GM21619 (cell line): ENCODE data around the gene FAXDC2.

Source experiments
- ATAC-seq: cut with Tn5 transposase; IDR thresholded peaks from one replicate; pipeline ENCODE4 v1.9.1; 2021; ENCODE audit not compliant: unreplicated experiment

The FAXDC2 gene, protein sequence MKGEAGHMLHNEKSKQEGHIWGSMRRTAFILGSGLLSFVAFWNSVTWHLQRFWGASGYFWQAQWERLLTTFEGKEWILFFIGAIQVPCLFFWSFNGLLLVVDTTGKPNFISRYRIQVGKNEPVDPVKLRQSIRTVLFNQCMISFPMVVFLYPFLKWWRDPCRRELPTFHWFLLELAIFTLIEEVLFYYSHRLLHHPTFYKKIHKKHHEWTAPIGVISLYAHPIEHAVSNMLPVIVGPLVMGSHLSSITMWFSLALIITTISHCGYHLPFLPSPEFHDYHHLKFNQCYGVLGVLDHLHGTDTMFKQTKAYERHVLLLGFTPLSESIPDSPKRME

DNA sequence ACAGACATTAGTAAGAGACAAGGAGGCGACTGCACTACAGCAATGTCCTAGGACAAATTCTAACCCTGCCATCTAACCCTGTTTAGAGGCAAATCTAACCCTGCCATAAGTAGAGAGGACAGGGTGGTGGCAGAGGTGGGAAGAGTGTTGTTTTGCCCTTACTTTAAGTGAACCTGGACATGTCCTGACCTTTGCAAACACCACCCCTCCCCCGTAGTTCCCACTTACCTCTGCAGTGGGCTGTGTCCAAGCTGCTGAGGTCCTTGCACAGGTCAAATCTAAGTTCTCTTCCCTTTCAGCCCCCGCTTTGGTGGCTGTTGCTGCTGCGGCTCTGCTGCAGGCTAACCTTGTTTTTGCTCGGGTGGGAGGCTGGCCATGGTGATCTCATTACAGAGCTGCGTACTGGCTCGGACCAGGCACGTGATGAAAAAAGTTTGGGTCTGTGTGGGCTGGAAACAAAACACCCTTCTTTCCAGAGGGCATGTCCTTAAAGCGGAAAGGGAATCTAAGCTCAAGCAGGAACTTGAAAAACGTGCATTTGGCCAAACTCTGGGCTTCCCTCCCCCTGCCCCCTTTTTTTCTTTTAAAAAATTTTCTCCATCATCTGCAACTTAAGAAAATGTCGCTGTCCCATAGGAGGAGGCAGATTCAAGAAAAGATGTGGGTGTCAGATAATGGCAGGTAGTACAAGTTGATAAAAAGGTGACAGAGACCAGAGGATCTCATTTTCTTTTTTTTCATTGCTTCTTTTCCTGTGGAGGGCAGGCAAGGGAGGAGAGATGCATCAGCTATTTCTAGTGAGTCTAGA is at the start of gene FAXDC2:
TSS of gene FAXDC2 (minus strand) at position 349 of the 808 bp plus-strand sequence. CDS start 12,425 bp downstream, outside the sequence.
- ATAC-seq = no peak

DNA sequence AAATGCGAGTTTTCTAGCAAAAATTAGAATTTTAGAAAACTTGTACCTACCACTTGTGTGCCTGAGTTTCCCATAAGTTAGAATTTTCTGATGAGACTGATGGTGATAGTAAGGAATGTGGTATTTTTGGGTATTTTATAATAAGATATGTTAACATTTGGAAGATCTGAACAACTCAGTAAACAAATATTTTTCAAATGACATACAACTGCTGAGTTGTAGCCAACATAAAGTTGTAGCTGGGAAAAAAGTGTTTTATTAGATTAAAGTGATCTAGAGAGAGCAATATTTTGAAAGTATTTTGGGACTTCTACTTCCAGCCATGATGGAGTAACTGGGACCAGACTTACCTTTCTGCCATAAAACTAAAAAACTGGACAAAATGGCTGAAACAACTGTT is 49.7 kb upstream of the FAXDC2 start:
- ATAC-seq = no peak

DNA sequence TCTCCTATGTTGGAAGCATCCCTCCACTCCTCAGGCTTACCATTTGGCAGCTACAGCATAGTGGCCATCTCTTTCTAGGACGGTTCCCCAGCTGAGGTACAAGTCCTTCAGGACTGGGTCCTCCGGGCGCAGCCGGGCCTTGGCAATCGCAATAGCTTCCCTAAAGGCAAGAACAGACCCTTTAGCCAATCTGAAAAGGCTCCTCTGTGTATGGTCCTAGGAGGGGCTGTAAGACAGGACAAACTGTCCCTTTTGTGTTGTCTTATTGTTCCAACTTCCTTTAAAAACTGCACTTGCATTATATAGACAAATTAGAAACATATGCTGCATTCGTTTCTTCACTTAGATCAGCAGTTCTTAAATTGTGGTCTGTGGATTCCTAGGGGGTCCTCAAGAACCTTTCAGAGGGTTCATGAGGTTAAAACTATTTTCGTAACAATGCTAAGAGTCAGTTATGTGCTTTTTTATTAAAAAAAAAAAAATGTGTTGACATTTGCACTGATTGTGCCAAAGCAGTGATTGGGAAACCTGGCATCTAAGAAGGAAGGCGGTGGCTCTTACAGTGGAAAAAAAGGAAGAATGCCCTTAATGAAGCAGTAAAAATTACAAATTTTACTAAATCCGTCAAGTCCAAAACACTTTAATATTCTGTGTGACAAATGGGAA is 48.9 kb upstream of the FAXDC2 start:
- ATAC-seq = no peak

DNA sequence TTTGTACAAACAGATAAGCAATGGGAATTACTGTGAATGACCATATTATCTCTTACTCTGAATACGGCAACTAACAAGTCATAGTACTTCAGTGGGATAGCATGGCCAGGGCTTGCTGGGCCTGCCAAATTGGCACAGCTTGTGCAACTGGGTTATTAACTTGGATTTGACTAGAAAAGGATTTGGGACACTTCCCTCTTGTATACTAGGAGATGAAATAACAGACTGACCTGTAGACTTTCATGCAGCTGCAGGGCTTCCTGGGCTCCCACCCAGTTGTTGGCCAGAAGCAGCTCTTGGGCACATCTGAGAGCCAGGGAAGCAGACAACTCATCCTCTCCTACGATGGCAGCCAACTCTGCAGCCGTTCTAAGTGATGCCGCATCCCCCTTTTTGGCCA is 47.8 kb upstream of the FAXDC2 start:
- ATAC-seq = no peak

DNA sequence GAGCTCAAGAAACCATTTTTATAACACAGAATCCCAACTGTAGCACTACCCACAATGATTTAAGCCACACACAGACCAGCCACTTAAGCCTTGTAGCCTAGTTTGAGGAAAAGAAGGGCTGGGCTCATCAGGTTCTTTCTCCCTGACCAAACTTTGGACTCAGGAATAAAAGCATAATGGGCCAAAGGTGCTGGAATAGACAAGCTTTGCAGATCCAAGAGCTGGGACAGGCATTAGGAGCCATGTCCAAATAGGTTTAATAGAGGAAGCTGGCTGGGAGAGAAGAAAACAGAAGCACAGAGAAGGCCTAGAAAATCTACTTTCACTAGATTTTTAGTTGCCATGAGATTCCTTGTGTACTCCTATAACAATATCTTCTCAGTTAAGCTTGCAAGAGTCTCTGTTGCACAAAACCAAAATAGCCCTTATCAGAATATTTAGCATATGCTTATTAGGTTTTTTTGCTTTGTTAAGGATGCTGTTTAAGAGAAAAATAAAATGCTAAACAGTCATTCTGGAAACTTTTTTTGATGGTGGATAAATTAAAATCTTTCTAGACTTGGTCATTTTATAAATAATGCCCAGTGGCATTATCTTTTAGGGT is 46.3 kb upstream of the FAXDC2 start:
- ATAC-seq = no peak

DNA sequence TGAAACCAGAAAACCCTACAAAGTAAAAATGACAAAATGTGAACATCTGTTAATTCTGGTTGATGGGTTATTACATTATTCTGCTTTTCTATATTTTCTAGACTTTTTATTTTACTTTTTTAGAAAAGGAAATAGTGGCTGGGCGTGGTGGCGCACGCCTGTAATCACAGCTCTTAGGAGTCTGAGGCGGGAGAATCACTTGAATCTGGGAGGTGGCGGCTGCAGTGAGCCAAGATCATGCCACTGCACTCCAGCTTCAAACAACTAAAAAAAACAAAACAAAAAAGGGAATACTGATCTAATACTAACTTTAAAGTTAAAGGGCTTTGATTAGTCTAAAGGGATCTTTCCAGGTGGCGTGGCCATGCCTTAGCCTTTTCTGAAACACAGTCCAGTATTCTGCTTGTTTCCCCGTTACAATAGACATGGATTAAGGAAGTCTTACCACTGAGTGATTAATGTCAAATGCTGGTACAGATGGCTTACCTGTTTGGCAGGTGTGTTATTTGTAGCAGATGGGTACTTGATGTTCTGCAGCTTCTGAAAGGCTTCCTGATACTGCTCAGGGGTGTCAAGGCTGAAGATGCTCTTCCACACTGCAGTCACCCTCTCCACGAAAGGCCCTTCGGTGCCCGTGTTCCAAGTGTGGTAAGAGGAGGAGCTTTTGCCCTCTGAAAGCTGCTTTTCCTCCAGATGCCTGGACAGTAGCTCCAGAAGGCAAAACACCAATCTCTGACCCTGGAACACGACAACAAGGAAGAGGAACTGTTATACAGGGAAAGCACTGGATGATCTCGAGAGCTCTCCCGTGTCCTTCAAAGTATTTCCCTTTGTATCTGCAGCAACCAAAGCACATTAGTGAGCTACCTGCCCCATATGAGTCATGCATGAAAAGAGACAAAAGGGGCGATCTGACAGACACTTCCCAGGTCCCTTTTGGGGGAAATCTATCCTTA is 45.5 kb upstream of the FAXDC2 start:
- no peak for ATAC-seq

DNA sequence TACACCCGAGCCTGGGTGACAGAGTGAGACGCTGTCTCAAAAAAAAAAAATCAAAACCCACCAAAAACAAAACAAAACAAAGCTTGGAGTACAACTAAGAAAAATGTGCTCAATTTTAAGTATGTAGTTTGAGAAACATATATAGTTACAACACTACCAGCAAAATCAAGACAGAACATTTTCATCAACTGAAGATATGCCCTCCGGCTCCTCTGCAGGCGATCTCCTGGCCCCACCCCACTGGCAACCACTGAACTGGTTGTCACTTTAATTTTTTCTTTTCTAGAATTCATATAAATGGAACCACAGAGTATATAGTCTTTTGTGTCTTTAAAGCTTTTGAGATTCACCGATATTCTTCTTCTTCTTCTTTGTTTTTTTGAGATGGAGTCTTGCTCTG is 43.0 kb upstream of the FAXDC2 start:
- ATAC-seq = no peak

DNA sequence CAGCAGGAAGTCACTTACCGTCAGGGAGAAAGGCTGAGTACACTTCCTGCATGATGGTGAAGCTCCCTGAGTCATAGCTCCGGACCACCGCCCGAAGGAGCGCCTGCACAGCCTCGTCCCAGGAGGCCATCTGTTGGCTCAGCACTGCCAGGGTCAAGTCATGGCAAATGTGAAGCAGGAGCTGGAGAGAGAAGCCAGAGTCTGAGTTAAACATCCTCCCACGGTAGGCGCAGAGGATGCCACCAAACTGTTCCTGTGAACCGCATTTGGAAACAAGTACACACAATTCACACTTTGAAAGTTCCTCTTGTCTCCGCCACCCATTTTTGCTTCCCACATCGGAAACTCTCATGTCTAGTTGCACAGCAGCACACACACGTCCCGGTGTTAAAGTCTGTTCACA is 42.0 kb upstream of the FAXDC2 start:
- no peak for ATAC-seq

DNA sequence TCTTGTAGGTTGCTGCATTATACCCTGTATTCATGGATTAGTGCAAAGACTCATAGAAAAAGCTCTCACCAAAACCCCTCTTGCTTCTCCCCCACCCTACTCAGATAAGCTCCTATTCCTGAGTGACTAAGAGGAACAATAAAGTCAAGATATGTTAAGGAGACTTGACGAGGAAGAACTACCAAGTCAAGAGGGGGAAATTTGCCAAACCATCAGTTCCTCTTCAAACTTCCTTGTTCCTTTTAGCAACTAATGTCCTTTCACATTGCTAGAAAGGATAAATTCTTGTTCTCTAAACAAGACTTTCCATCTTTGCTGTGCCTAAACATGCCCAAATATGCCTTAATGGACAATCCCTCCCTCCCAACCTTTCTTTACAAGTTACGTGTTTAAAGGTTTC is 35.0 kb upstream of the FAXDC2 start:
- no peak for ATAC-seq

DNA sequence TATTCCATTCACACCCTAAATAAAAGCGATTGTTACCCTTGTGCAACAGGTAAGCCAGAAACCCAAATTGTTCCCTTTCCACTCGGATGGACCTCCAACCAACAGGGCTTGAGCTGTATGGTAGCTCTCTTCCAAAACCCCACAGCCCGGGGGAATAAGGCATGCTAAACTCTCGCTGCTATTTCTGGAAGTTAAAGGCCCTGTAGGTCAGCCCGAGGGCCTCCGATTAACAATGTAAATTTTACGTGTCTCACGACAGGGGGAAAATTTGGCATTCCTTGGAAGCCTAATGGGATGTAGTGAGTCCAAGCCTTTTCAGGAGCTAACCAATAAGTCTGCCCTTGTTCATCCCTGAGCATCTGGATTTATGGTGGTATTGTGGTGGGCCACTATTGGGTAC is 34.0 kb upstream of the FAXDC2 start:
- no peak for ATAC-seq

DNA sequence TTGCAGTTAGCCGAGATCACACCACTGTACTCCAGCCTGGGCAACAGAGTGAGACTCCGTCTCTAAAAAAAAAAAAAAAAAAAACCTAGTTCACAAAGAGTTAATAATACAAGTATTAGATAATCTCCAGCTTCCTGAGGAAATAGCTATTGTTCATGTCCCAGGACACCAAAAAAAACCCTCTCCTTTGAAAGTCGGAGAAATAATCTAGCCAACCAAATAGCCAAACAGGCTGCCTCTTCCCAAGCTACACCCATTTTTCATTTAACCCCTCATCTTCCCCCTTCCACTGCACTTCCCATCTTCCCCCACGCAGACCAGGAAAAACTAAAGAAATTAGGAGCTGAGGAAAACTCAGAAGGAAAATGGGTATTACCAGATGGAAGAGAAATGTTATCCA is 31.6 kb upstream of the FAXDC2 start:
- ATAC-seq = no peak

DNA sequence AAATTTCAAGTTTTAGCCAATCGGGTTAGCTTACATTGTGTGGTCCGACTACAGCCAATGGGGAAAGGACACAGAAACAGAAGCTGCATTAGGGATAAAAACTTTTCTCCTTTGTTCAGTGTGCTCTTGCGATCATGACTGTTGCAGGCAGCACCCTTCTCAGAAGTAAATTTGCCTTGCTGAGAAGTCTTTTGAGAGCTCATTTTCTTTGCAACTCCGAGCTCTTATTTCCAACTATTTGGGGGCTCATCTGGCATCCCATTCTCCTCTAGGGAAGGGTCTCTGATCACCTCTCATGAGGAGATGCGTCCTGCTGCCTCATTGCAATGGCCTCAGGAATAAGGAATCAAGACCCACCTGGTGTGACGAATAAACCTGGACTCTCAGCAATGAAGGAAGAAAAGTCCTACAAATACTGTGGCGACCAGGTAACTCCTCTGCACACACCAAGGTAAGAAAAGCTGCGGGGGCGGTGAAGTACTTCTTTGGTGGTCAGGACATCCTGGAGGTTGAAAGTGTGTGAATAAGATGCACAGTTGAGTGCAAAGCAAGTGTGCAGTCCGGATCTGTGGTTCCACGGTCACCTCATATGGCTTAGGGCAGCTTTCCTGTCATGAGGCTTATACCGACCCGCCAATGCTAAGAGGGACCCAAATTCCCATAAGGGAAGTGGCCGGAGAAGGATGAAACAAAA is 28.4 kb upstream of the FAXDC2 start:
- no peak for ATAC-seq

DNA sequence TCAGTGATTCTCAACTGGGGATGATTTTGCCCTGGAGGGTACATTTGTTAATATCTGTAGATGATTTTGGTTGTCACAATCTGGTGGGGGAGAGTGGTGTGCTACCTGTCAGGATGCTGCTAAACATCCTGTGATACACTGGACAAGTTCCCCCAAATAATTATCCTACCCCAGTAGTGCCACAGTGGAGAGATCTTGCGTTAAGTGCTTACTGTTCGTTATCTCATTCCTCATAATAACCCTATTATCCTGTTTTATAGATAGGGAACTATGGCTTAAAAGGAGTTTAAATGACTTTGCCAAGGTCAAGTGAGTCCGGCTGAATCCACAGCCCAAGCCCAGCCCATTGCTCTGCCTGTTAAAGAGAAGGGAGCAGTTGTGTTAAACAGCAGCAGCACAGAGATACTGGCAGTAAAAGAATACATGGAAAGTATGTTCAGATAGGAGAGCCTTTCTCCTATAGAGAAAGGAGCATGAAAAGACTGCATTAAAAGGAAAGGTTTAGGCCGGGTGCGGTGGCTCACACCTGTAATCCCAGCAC is 23.5 kb upstream of the FAXDC2 start:
- ATAC-seq = no peak

DNA sequence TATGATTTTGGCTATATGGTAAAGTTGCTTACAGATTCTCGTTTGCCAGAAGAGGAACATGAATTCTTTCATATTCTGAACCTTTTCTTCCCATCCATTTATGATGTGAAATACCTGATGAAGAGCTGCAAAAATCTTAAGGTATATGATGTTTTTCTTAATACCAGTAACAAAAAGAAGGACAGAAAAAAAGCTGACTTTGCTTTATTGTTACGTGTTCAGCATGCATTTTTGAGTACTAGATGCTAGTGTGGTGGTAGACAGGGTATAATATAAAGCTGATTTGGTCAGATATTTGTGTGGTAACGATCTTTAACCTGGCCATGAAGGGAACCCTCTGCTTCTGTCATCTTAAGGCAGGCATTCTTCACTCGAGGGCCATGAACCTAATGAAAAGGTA is 21.3 kb upstream of the FAXDC2 start:
- no peak for ATAC-seq

DNA sequence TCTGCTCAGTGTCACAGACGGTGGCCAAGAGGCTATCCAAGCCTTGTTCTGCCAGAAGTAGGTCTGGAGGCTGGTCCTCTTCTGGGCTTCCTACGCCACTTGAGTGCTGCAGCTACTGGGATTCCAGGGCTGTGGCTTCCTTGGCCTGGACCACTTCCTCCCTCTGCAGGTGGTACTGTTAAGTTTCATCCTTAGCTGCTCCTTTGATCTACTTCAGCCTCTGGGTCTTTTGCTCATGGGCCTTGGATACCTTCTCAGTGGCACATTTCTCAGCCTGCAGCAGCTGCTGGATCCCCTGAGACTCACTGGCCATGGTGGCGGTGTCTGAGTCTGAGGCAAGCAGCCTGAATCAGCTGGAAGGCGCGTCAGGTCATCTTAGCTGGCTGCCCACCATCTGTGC is 18.3 kb upstream of the FAXDC2 start:
- ATAC-seq = no peak

DNA sequence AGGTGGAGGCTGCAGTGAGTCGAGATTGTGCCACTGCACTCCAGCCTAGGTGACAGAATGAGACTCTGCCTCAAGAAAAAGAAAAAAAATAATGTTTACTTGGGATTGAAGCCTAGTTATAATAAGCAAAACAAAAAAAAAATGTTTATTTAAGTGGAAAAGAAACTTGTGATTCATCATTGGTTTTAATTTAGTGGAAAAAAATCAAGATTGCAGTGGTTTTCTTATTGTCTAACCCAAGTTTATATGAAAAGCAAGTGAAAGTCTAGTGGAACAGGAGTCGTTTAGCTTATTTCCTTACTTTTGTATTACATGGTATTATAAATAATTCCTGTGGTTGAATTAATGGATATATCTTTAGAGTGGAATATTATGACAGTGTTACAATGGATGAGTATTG is 16.4 kb upstream of the FAXDC2 start:
- no peak for ATAC-seq

DNA sequence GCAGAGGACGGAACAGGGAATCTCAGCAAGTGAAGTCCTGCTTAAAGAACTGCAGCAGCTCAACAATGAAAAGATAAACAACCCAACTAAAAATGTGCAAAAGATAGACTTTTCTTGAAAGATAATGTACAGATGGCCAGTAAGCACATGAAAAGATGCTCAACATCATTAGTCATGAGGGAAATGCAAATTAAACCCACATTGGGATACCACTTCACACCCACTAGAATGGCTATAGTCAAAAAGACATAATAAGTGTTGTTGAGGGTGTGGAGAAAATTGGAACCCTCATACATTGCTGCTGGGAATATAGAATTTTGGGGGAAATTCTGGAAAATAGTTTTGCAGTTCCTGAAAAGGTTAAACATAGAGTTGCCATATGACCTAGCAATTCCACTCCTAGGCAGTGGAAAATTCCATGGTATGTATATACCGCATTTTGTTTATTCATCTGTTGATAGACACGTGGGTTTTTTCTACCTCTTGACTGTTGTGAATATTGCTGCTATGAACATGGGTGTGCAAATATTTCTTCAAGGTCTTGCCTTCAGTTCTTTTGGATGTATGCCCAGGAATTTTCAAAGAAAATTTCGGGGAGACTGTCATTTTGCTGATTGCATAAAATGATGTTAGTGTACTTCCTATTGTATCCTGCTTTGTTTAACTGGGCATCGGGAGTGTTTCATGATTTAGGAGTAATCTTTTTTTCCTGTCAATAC is 15.2 kb upstream of the FAXDC2 start:
- no peak for ATAC-seq

DNA sequence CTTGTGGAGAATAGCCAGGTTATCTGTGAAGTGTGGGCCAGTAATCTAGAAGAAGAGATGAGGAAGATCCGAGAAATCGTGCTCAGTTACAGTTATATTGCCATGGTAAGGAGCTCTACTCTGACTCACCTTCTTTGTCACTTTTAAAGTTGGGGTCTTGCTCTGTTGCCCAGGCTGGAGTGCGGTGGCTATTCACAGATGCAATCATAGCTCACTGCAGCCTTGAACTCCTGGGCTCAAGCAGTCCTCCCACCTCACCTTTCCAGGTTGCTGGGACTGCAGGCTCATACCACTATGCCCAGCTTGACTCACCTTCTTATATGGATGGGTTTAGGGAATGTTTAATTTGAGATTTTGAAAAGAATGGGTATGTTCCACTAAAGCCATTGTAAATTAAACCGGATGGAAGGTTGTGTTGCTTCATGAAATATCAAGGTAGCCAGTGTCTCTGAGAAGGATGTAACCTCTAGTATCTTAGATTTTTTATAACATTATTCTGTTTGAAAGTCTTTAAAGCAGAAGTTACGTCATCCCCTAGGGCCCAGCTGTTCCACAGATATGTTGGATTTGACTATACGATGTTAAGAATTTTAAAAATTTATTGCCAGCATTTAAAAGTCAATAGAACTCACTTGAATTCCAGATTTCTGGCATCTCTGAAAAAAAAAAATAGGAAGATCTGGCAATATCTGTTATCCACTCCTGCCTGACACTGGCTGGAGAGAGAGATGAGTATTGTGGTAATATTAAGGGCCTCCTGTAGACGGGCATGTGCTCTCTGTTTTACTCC is 13.1 kb upstream of the FAXDC2 start:
- no peak for ATAC-seq
